Epidermal melanocyte (primary cell): ENCODE results near the gene DTD2.
"Not testable (repeated sequence)": the region's sequence is repeated elsewhere in the genome, so short reads cannot be mapped to it uniquely, and the experiment has no call there.

ENCODE experiments used
- DNase-seq: peaks from one replicate; pipeline ENCODE4 v3.0.0; 2011; ENCODE audit warnings: low spot score; ENCODE audit not compliant: insufficient read length

DTD2 gene

GRCh38 chr14:31442284-31442683 is 15.0 kb downstream of the DTD2 start:
- no peak for DNase-seq

GRCh38 chr14:31441273-31442111 is 15.8 kb downstream of the DTD2 start:
- DNase-seq: no peak

- DNase-seq: no peak
These were observed 17.0 kb downstream of the DTD2 start for GRCh38 chr14:31440280-31440679.

DNA sequence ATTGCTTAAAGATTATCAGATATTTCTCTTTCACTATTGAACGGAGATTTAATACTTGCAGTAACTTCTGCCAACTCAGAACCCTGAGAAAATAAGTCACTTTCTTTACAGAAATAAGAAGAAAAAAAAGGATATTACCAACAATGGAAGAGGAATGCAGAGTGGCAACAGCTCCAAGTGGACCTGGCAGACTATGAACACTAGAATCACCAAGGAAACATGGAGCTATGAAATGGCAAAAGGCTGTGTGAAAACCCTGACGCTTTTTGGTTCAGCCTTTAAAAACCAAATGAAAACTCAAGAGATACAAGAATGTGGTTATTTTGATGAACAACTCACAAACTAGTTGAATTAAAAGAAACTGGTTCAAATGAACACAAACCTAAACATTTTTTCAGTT is 17.7 kb downstream of the DTD2 start:
- DNase-seq: no peak

- not testable (repeated sequence) for DNase-seq
These were observed 20.1 kb downstream of the DTD2 start for GRCh38 chr14:31437045-31437691.

DNA sequence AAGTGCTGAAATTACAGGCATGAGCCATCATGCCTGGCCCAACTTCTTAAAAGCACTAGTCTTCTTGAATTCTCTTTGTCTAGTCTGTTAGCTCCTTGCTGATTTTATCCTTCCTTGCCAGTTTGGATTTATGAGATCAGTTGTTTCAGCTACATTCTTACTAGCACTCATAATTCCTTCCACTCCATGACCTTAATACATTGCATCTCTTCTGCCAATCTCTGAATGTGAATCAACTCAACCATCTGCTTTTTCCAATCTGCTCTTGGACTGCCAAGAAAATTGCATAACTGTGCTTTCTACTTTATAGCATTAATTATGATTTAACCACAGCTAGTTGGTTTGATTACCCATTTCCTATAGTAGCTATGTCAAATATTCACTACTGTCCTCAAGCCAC is 22.0 kb downstream of the DTD2 start:
- DNase-seq: no peak

DNA sequence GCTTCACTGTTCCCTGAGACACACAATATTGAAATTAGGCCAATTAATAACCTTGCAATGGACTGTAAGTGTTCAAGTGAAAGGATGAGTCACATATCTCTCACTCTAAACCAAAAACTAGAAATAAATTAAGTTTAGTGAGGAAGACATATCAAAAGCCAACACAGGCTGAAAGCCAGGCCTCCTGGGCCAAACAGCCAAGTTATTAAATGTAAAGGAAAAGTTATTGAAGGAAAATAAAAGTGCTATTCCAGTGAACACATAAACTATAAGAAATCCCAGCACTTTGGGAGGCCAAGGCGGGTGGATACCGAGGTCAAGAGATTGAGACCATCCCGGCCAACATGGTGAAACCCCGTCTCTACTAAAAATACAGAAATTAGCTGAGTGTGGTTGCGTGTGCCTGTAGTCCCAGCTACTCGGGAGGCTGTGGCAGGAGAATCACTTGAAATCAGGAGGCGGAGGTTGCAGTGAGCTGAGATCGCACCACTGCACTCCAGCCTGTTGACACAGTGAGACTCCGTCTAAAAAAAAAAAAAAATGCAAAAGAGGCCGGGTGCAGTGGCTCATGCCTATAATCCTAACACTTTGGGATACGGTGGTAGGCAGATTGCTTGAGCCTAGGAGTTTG is 26.6 kb downstream of the DTD2 start:
- DNase-seq: no peak

- DNase-seq: no peak
These were observed 27.5 kb downstream of the DTD2 start for GRCh38 chr14:31429791-31430190.

- no peak for DNase-seq
These were observed 29.3 kb downstream of the DTD2 start for GRCh38 chr14:31428011-31428410.

GRCh38 chr14:31426663-31427062 is 30.6 kb downstream of the DTD2 start:
- DNase-seq: no peak

DNA sequence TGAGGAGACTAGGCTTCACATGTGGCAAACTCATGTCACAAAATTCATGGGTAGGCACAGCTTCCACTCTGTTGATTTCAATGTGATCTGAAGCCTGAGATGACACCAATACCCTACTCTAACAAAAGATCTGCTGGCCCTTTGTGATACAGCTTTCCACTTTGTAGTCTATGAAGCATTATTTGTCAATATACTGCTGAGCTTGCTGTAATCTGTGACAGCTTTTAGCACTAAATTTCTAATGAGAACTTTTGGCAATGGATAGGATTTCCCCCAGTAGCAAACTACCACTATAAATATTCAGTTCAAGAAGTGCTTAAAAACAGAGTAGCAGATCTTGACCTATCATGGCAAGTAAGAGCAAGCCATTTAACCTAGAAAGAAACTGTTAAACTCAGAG is 31.4 kb downstream of the DTD2 start:
- DNase-seq: no peak

GRCh38 chr14:31421200-31421599 is 36.1 kb downstream of the DTD2 start:
- DNase-seq: no peak

DNA sequence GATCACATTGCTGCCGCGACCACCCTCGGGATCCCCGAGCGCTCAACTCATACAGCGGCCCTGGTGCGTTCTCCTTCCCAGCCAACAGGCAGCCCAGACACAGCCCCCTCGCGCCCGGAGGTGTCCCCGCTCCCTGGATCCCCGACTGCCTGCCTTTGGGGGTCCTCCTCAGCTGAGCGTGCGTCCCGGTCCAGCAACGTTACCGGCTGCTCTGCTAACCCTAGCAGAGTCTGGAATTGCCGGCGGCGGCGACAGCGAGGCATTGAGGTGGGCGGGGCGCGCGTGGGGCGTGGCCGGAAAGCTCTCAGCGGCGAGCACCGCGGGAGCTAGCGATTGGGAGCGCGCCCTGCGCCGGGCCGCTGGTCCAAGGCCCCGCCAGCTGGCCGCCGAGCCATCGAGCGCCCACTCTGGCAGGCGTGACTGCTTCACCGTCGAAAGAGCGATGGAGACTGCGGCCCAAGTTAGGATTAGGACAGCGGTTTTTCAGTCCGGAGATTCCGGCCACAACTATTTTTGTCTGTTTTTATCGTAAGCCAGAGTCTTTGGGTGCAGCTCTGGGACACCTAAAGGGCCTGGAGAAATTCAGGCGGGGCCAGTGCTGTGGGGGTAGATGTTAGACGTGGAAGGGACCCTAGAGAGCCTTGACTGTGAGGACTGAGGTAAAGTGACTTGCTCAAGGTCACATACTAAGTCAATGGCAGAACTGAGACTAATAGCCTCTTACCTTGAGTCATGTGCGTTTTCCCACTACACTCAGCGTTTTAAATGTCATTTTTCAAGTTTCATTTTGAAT is 36.8 kb downstream of the DTD2 start, which contains the start of gene HEATR5A:
Gene HEATR5A, minus strand, starts transcription at position 232 of the 793 bp plus-strand sequence. CDS start 17,575 bp downstream, outside the sequence.
- DNase-seq: peak; percentile 88

- DNase-seq: no peak
These were observed 37.4 kb downstream of the DTD2 start for GRCh38 chr14:31419967-31420318.

DNA sequence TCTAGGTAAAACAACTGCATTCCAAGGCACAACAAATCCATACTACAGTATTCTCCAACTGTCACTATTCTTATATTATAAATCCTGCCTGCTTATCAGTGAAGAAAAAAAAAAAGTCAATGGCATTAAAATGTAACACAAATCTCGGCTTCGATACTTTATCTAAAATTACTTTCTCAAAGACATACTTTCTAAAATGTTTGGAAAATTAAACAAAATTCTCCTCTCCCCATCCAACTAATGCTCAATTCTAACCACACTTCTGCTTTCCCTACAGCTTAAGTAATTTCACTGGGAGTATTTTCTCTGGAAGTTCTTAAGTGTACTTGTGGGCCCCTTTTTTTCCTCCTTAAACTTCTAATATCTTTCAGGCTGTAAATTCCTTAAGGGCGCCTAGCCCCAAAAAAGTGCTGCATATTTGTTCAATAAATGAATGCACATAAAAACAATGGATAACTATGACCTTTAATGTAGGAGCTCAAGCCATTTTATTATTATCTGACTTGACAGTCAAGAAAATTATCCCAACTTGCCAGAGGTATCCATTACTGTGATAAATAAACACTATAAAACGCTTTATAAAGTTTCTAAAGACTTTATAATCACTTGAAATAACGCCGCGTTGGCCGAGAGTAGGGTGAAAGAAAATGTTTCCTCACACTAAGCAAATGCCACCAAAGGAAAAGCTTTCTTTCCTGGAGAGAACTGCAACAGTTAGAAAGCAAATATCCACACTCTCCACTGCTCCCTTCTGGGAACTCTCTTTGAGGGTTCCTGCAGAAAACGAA is 37.9 kb downstream of the DTD2 start:
- no peak for DNase-seq

- no peak for DNase-seq
These were observed 38.9 kb downstream of the DTD2 start for GRCh38 chr14:31418440-31418839.

- DNase-seq: no peak
These were observed 43.0 kb downstream of the DTD2 start for GRCh38 chr14:31414190-31414833.

- no peak for DNase-seq
These were observed 46.0 kb downstream of the DTD2 start for GRCh38 chr14:31411218-31411727.

- DNase-seq: no peak
These were observed 47.2 kb downstream of the DTD2 start for GRCh38 chr14:31410048-31410650.

DNA sequence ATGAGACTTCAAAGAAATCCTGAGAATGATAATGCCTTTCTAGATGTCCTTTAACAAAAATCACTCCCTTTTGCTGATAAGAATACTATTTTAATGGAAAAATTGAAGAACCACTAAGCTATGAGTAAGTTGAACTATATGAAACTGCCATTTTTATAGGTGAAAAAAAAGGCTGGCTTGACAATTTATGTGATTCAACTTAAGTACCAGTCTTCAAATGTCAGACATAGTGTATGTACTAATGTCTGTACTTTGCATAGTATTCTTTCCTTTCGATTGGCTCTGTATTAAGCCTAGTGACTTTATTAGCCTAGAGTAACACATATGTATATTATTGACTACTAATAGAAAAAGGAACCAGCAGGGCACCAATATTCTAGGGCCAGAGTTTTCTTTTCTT is 48.9 kb downstream of the DTD2 start:
- DNase-seq: no peak
